ENCODE data around the gene ARHGAP15. TPM values are rescaled to one million over a fixed set of nuclear protein-coding genes. Genes with fewer than 3 reads are reported as not detected.

The ARHGAP15 gene
- total RNA-seq, 4 donors from 2014 or later = 0.80 to 53.1 (median 12.7) TPM

- H3K4me1 ChIP-seq = no peaks in the 10 kb centered on the region
- WGBS, 2 donors (ENCODE audit: low coverage in 1 of 2) = 28% methylated on average over 1 of the region's 1 CpG; no CpG with 5 or more reads in 1 of the 2 donors
- H3K9me3 ChIP-seq = no peaks in the 10 kb centered on the region
- no peak overlapping the region for H3K27ac ChIP-seq
- H3K4me3 ChIP-seq = no peak overlapping the region
- H3K36me3 ChIP-seq = no peaks in the 10 kb centered on the region
- in situ Hi-C loops (cut with MboI; ENCODE audit: low pct_ligation_motif_present in 1 of 4, low pct_unique_long_range_greater_than_20kb in 1 of 4, low sequenced_read_pairs in 3 of 4) (no loop called here), intact Hi-C loops (cut with DNase I; ENCODE audit: low total_unique reads) (no loop called here)
- no peaks in the 10 kb centered on the region for H3K27me3 ChIP-seq
- no peak for TF ChIP-seq POLR2AphosphoS5 (IDR thresholded peaks at IDR 0.05)
- no peak for DNase-seq
Measured at GRCh38 chr2:143730953-143731260, 601.7 kb downstream of the ARHGAP15 start.

DNA sequence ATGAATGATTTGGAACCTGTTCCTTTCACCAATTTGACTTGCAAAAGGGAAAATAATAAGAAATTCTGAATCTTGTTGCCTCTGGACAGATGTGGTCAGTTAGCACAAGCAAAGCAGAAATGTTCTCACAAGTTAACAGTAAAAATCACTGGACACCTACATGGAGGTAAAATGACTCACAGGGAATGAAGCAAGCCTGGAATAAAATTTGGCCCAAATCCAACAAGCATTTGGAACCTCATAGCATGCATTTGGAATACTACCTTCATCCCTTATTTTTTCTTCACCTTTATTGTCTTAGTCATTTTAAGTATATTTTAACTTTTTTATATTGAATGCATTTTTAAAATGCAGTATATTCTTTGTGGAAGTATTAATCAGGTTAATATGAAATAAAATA lies 602.9 kb downstream of the ARHGAP15 start:
- in situ Hi-C loops (cut with MboI; ENCODE audit: low pct_ligation_motif_present in 1 of 4, low pct_unique_long_range_greater_than_20kb in 1 of 4, low sequenced_read_pairs in 3 of 4) = no loop called here
- H3K27ac ChIP-seq = no peak overlapping the region
- H3K4me1 ChIP-seq = no peaks in the 10 kb centered on the region
- TF ChIP-seq, protein P1, sequence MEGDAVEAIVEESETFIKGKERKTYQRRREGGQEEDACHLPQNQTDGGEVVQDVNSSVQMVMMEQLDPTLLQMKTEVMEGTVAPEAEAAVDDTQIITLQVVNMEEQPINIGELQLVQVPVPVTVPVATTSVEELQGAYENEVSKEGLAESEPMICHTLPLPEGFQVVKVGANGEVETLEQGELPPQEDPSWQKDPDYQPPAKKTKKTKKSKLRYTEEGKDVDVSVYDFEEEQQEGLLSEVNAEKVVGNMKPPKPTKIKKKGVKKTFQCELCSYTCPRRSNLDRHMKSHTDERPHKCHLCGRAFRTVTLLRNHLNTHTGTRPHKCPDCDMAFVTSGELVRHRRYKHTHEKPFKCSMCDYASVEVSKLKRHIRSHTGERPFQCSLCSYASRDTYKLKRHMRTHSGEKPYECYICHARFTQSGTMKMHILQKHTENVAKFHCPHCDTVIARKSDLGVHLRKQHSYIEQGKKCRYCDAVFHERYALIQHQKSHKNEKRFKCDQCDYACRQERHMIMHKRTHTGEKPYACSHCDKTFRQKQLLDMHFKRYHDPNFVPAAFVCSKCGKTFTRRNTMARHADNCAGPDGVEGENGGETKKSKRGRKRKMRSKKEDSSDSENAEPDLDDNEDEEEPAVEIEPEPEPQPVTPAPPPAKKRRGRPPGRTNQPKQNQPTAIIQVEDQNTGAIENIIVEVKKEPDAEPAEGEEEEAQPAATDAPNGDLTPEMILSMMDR (IDR thresholded peaks at IDR 0.05) = no peak
- TF ChIP-seq EP300 (IDR thresholded peaks at IDR 0.05; ENCODE audit: low read depth) (no peak), POLR2A (IDR thresholded peaks at IDR 0.05) (no peak), POLR2AphosphoS5 (IDR thresholded peaks at IDR 0.05) (no peak)
- no peaks in the 10 kb centered on the region for H3K36me3 ChIP-seq
- no peaks in the 10 kb centered on the region for H3K9me3 ChIP-seq
- DNase-seq = no peak
- no peak overlapping the region for H3K4me3 ChIP-seq
- H3K27me3 ChIP-seq = no peaks in the 10 kb centered on the region
- intact Hi-C loops (cut with DNase I; ENCODE audit: low total_unique reads) = no loop called here

- no peak for TF ChIP-seq POLR2AphosphoS5 (IDR thresholded peaks at IDR 0.05)
- TF ChIP-seq POLR2A (IDR thresholded peaks at IDR 0.05) = no peak
- whole genome bisulfite sequencing, 2 donors (ENCODE audit: low coverage in 1 of 2) = 80 to 95% methylated on average over 2 of the region's 2 CpGs
Measured at GRCh38 chr2:143732871-143733270, 603.7 kb downstream of the ARHGAP15 start.

DNA sequence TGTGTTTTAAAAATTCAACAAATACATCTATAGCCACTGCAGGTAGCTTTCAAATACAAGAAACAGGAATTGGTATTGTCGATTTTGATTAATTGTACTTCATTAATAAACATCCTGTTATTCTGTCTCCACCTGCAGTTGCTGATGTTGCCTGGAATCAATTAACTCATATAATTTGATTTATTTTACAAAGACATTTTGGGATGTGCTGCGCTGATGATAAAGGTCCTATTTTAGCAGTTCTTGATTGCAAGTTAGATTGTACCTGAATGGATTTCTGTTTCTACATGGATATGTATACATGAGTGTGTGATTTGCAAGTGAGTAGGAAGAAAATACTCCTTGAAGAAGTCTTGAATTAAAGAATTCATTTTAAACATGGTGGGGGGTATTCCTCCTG lies 605.3 kb downstream of the ARHGAP15 start:
- intact Hi-C loops (cut with DNase I; ENCODE audit: low total_unique reads) = no loop called here
- 88 to 93% methylated on average over 2 of the region's 2 CpGs for WGBS, 2 donors (ENCODE audit: low coverage in 1 of 2)

More at GRCh38 chr2:143732871-143733270, 603.7 kb downstream of the ARHGAP15 start:
- Histone ChIP-seq H3K36me3 (no peaks in the 10 kb centered on the region), H3K27me3 (no peaks in the 10 kb centered on the region), H3K9me3 (no peaks in the 10 kb centered on the region), H3K4me1 (no peaks in the 10 kb centered on the region), H3K27ac (no peak overlapping the region), H3K4me3 (no peak overlapping the region)
- DNase-seq = no peak
- in situ Hi-C loops (cut with MboI; ENCODE audit: low pct_ligation_motif_present in 1 of 4, low pct_unique_long_range_greater_than_20kb in 1 of 4, low sequenced_read_pairs in 3 of 4) (no loop called here), intact Hi-C loops (cut with DNase I; ENCODE audit: low total_unique reads) (no loop called here)

GRCh38 chr2:143736904-143737303 lies 607.7 kb downstream of the ARHGAP15 start:
- Histone ChIP-seq H3K27ac (no peak overlapping the region), H3K27me3 (no peaks in the 10 kb centered on the region), H3K9me3 (no peaks in the 10 kb centered on the region), H3K4me3 (no peak overlapping the region), H3K36me3 (no peaks in the 10 kb centered on the region), H3K4me1 (no peaks in the 10 kb centered on the region)
- TF ChIP-seq POLR2A (IDR thresholded peaks at IDR 0.05) (no peak), POLR2AphosphoS5 (IDR thresholded peaks at IDR 0.05) (no peak), EP300 (IDR thresholded peaks at IDR 0.05; ENCODE audit: low read depth) (no peak)
- WGBS, 2 donors (ENCODE audit: low coverage in 1 of 2) = 93 to 94% methylated on average over 3 of the region's 3 CpGs
- intact Hi-C loops (cut with DNase I; ENCODE audit: low total_unique reads) (no loop called here), in situ Hi-C loops (cut with MboI; ENCODE audit: low pct_ligation_motif_present in 1 of 4, low pct_unique_long_range_greater_than_20kb in 1 of 4, low sequenced_read_pairs in 3 of 4) (no loop called here)
- no peak for DNase-seq

More for the DNA sequence above, 605.3 kb downstream of the ARHGAP15 start:
- Histone ChIP-seq H3K36me3 (no peaks in the 10 kb centered on the region), H3K9me3 (no peaks in the 10 kb centered on the region), H3K4me1 (no peaks in the 10 kb centered on the region), H3K27ac (no peak overlapping the region), H3K27me3 (no peaks in the 10 kb centered on the region), H3K4me3 (no peak overlapping the region)
- TF ChIP-seq, protein P1 (IDR thresholded peaks at IDR 0.05) = no peak
- TF ChIP-seq POLR2A (IDR thresholded peaks at IDR 0.05) (no peak), EP300 (IDR thresholded peaks at IDR 0.05; ENCODE audit: low read depth) (no peak), POLR2AphosphoS5 (IDR thresholded peaks at IDR 0.05) (no peak)
- DNase-seq = no peak
- in situ Hi-C loops (cut with MboI; ENCODE audit: low pct_ligation_motif_present in 1 of 4, low pct_unique_long_range_greater_than_20kb in 1 of 4, low sequenced_read_pairs in 3 of 4) = no loop called here

GRCh38 chr2:143740431-143740830 lies 611.2 kb downstream of the ARHGAP15 start:
- H3K36me3 ChIP-seq = no peaks in the 10 kb centered on the region
- 73 to 91% methylated on average over 3 to 5 of the region's 5 CpGs for WGBS, 2 donors (ENCODE audit: low coverage in 1 of 2)
- no peak overlapping the region for H3K27ac ChIP-seq
- H3K4me3 ChIP-seq = no peak overlapping the region
- no peak for DNase-seq
- H3K27me3 ChIP-seq = no peaks in the 10 kb centered on the region
- no peak for TF ChIP-seq EP300 (IDR thresholded peaks at IDR 0.05; ENCODE audit: low read depth)
- TF ChIP-seq, protein P1 (IDR thresholded peaks at IDR 0.05) = no peak
- no peak for TF ChIP-seq POLR2AphosphoS5 (IDR thresholded peaks at IDR 0.05)
- TF ChIP-seq POLR2A (IDR thresholded peaks at IDR 0.05) = no peak
- intact Hi-C loops (cut with DNase I; ENCODE audit: low total_unique reads) = no loop called here
- in situ Hi-C loops (cut with MboI; ENCODE audit: low pct_ligation_motif_present in 1 of 4, low pct_unique_long_range_greater_than_20kb in 1 of 4, low sequenced_read_pairs in 3 of 4) = no loop called here
- no peaks in the 10 kb centered on the region for H3K4me1 ChIP-seq
- no peaks in the 10 kb centered on the region for H3K9me3 ChIP-seq

Measured in transverse colon (tissue), 4 donors.